ENCODE measurements around the gene PAK6. TPM values are rescaled to one million over a fixed set of nuclear protein-coding genes. Genes with fewer than 3 reads are reported as not detected.

PAK6 gene
- total RNA-seq, 1 donor from 2014 or later: 0.40 TPM

GRCh38 chr15:40242601-40243000, 3.7 kb downstream of the PAK6 start:
- H3K27ac Mint-ChIP-seq: no peak overlapping the region
- H3K4me1 Mint-ChIP-seq: peaks cover 18% of the 10 kb centered on the region
- no peak for TF ChIP-seq CTCF (IDR thresholded peaks at IDR 0.05)
- ATAC-seq (ENCODE audit: low read depth) (no peak), DNase-seq (no peak)
- intact Hi-C loops (cut with micrococcal nuclease): no loop called here
- ChIA-PET POLR2A (no interaction called here), CTCF (no interaction called here)
- no peaks in the 10 kb centered on the region for H3K9me3 Mint-ChIP-seq
- H3K4me3 Mint-ChIP-seq: no peak overlapping the region
- no peaks in the 10 kb centered on the region for H3K36me3 Mint-ChIP-seq (ENCODE audit: low read depth)
- H3K27me3 Mint-ChIP-seq: peaks cover 12% of the 10 kb centered on the region

GRCh38 chr15:40243126-40243810, 4.4 kb downstream of the PAK6 start:
- TF ChIP-seq CTCF (IDR thresholded peaks at IDR 0.05): no peak
- CTCF ChIA-PET: interaction anchor here (1.2 kb wide), 1 partner anchor 31 kb away, joined by 4 read pairs; no protein-coding TSS in a partner anchor
- Mint-ChIP-seq H3K27me3 (peaks cover 12% of the 10 kb centered on the region), H3K4me3 (no peak overlapping the region), H3K4me1 (peaks cover 13% of the 10 kb centered on the region), H3K9me3 (no peaks in the 10 kb centered on the region), H3K27ac (no peak overlapping the region), H3K36me3 (ENCODE audit: low read depth) (no peaks in the 10 kb centered on the region)
- POLR2A ChIA-PET: no interaction called here
- intact Hi-C loops (cut with micrococcal nuclease): no loop called here
- DNase-seq (no peak), ATAC-seq (ENCODE audit: low read depth) (no peak)

GRCh38 chr15:40244961-40245523, 6.2 kb downstream of the PAK6 start:
- CTCF ChIA-PET: interaction anchor here (1.1 kb wide), 1 partner anchor 27 kb away, joined by 3 read pairs; no protein-coding TSS in a partner anchor
- ATAC-seq (ENCODE audit: low read depth) (no peak), DNase-seq (no peak)
- TF ChIP-seq CTCF (IDR thresholded peaks at IDR 0.05): no peak
- Mint-ChIP-seq H3K9me3 (no peaks in the 10 kb centered on the region), H3K36me3 (ENCODE audit: low read depth) (no peaks in the 10 kb centered on the region), H3K4me3 (no peak overlapping the region), H3K4me1 (no peaks in the 10 kb centered on the region), H3K27me3 (peaks cover 4% of the 10 kb centered on the region), H3K27ac (no peak overlapping the region)
- intact Hi-C loops (cut with micrococcal nuclease): no loop called here
- POLR2A ChIA-PET: no interaction called here

GRCh38 chr15:40245666-40246450, 7.0 kb downstream of the PAK6 start:
- intact Hi-C loops (cut with micrococcal nuclease): no loop called here
- ATAC-seq (ENCODE audit: low read depth) (no peak), DNase-seq (no peak)
- H3K4me1 Mint-ChIP-seq: no peaks in the 10 kb centered on the region
- CTCF ChIA-PET: interaction anchor here (1.1 to 1.6 kb wide), 2 partner anchors 27 to 29 kb away, joined by 3 to 4 read pairs; no protein-coding TSS in a partner anchor
- no peak overlapping the region for H3K27ac Mint-ChIP-seq
- POLR2A ChIA-PET: no interaction called here
- H3K27me3 Mint-ChIP-seq: peaks cover 4% of the 10 kb centered on the region
- H3K9me3 Mint-ChIP-seq: no peaks in the 10 kb centered on the region
- H3K4me3 Mint-ChIP-seq: no peak overlapping the region
- no peaks in the 10 kb centered on the region for H3K36me3 Mint-ChIP-seq (ENCODE audit: low read depth)
- TF ChIP-seq CTCF (IDR thresholded peaks at IDR 0.05): no peak

Measured in activated B cell treated with CpG ODN at 0.5 μM for 24 hours (primary cell).